CD8-positive, alpha-beta memory T cell (primary cell): ENCODE measurements around the gene FKBP4. TPM values are rescaled to one million over a fixed set of nuclear protein-coding genes. Genes with fewer than 3 reads are reported as not detected.
A peak's percentile ranks its signal among the peaks of the same experiment; 100 is the strongest.

ENCODE experiments used
- CTCF ChIA-PET: fragments of 350-600 bp; sonication (Branson Sonifier 250); formaldehyde crosslinking; loops from one replicate; lab custom pipeline; 2021; ENCODE audit warnings: antibody characterized with exemption; lab: Charles Lee
- POLR2A ChIA-PET: fragments of 350-600 bp; sonication (Branson Sonifier 250); formaldehyde crosslinking; loops from one replicate; lab custom pipeline; 2021; ENCODE audit warnings: antibody characterized with exemption; lab: Charles Lee
- DNase-seq, 5 donors: peaks; one replicate each; pipeline versions ENCODE4 v3.0.0 to v3.0.0-alpha.2; 2020 to 2022; ENCODE audit warnings: mixed read lengths in 1 of 5
- H3K27ac ChIP-seq: one replicate; pipeline ENCODE4 v1.7.0; 2013; ENCODE audit warnings: low read depth, mild to moderate bottlenecking, low read length, moderate library complexity
- H3K27me3 ChIP-seq: 2 replicates; pipeline ENCODE4 v1.7.0; 2013; ENCODE audit warnings: low read length, mild to moderate bottlenecking; ENCODE audit not compliant: insufficient read depth, poor library complexity, severe bottlenecking
- H3K36me3 ChIP-seq: 2 replicates; pipeline ENCODE4 v1.7.0; 2013; ENCODE audit warnings: mild to moderate bottlenecking, low read length, moderate library complexity; ENCODE audit not compliant: insufficient read depth
- H3K4me1 ChIP-seq: 2 replicates; pipeline ENCODE4 v1.7.0; 2013; ENCODE audit warnings: mild to moderate bottlenecking, low read length, moderate library complexity; ENCODE audit not compliant: insufficient read depth
- H3K4me3 ChIP-seq: 2 replicates; pipeline ENCODE4 v1.7.0; 2013; ENCODE audit warnings: mild to moderate bottlenecking, low read length
- H3K9me3 ChIP-seq: 2 replicates; pipeline ENCODE4 v1.7.0; 2013; ENCODE audit warnings: mild to moderate bottlenecking, low read length
- H3K27ac Mint-ChIP-seq, 8 donors: one replicate each; pipeline ENCODE4 v1.8.0; 2020 to 2021; ENCODE audit warnings: mixed read lengths in 8 of 8, mild to moderate bottlenecking in 6 of 8, inconsistent platforms in 3 of 8, moderate library complexity in 3 of 8
- H3K27me3 Mint-ChIP-seq, 2 donors: one replicate each; pipeline ENCODE4 v1.8.0; 2020 to 2021; ENCODE audit warnings: mixed read lengths in 2 of 2, mild to moderate bottlenecking in 1 of 2, moderate library complexity in 1 of 2
- H3K36me3 Mint-ChIP-seq, 3 donors: one replicate each; pipeline ENCODE4 v1.8.0; 2020 to 2021; ENCODE audit warnings: mixed read lengths in 3 of 3, inconsistent platforms in 1 of 3, mild to moderate bottlenecking in 1 of 3
- H3K4me1 Mint-ChIP-seq, 3 donors: one replicate each; pipeline ENCODE4 v1.8.0; 2020 to 2021; ENCODE audit warnings: mixed read lengths in 3 of 3, inconsistent platforms in 1 of 3, mild to moderate bottlenecking in 1 of 3
- H3K4me3 Mint-ChIP-seq, 7 donors: one replicate each; pipeline ENCODE4 v1.8.0; 2020 to 2021; ENCODE audit warnings: mixed read lengths in 7 of 7, mild to moderate bottlenecking in 6 of 7, moderate library complexity in 4 of 7, inconsistent platforms in 2 of 7
- H3K9me3 Mint-ChIP-seq, 5 donors: one replicate each; pipeline ENCODE4 v1.8.0; 2020 to 2022; ENCODE audit warnings: mixed read lengths in 5 of 5, mild to moderate bottlenecking in 3 of 5, moderate library complexity in 2 of 5, inconsistent platforms in 1 of 5
- polyA plus RNA-seq: library from polyadenylated mRNA; unstranded; fragments of 300-500 nt; fragmentation: Illumina TruSeq; gene quantifications from one replicate; pipeline ENCODE4 v1.2.3, GENCODE V29; 2021
- total RNA-seq, 2 experiments: library from RNA; stranded (reverse); gene quantifications; one replicate each; pipeline ENCODE4 v1.2.3, GENCODE V29; 2021

The FKBP4 gene
- total and polyA plus RNA-seq, 3 experiments from 2014 or later: 35.1 to 183 (median 172) TPM

GRCh38 chr12:2783936-2784600 is 10.7 kb upstream of the FKBP4 start:
- H3K4me3 ChIP-seq: peak overlapping the region; percentile 32
- ChIA-PET POLR2A (no interaction called here), CTCF (interaction anchor here (0.7 to 6.2 kb wide), 19 partner anchors 9 to 111 kb away, joined by 3 to 42 read pairs (median 7); partner anchors contain the start of gene FKBP4)
- H3K9me3 Mint-ChIP-seq: no peaks in the 10 kb centered on the region
- H3K9me3 ChIP-seq: no peaks in the 10 kb centered on the region
- H3K4me1 ChIP-seq: peaks cover 6% of the 10 kb centered on the region
- DNase-seq: peak; percentile 27 to 60 (median 30)
- no peak overlapping the region for H3K27ac ChIP-seq
- H3K36me3 Mint-ChIP-seq: no peaks in the 10 kb centered on the region
- peaks cover 9 to 12% (median 11%) of the 10 kb centered on the region in 3 donors for H3K4me1 Mint-ChIP-seq
- peaks cover 16% of the 10 kb centered on the region for H3K27me3 ChIP-seq
- peak overlapping the region in 1 of 8 donors; percentile 77 for H3K27ac Mint-ChIP-seq
- H3K36me3 ChIP-seq: no peaks in the 10 kb centered on the region
- H3K4me3 Mint-ChIP-seq: peak overlapping the region in 6 of 7 donors; percentile 54 to 91 (median 80)
- peaks cover 12 to 21% of the 10 kb centered on the region in 2 donors for H3K27me3 Mint-ChIP-seq

DNA sequence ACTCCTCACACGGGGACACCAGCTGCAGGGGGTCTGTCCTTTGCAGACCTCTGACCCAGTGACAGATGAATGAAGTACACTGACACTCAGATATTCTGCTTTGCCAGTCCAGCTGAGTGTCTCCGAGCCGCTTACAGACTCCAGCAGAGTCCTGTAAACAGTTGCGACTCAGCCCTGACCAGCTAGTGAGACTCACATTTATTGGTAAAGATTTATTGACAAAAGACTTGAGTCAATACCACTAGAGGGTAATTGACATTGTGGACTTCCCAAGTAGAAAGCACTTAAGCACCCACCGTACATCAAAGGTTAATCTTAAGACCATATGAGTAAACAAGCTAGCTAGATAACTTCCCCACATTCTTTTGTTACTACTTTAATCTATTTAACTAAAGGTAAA is 9.8 kb upstream of the FKBP4 start:
- H3K27ac Mint-ChIP-seq: no peak overlapping the region
- H3K27me3 Mint-ChIP-seq: peaks cover 11 to 21% of the 10 kb centered on the region in 2 donors
- CTCF ChIA-PET: interaction anchor here (1.0 to 6.2 kb wide), 13 partner anchors 10 to 104 kb away, joined by 3 to 42 read pairs (median 8); partner anchors contain the start of gene FKBP4
- POLR2A ChIA-PET: no interaction called here
- Histone ChIP-seq H3K27me3 (peaks cover 16% of the 10 kb centered on the region), H3K4me3 (no peak overlapping the region), H3K4me1 (peaks cover 6% of the 10 kb centered on the region), H3K36me3 (no peaks in the 10 kb centered on the region), H3K27ac (no peak overlapping the region), H3K9me3 (no peaks in the 10 kb centered on the region)
- peaks cover 9 to 12% (median 11%) of the 10 kb centered on the region in 3 donors for H3K4me1 Mint-ChIP-seq
- DNase-seq: no peak
- H3K9me3 Mint-ChIP-seq: no peaks in the 10 kb centered on the region
- no peaks in the 10 kb centered on the region for H3K36me3 Mint-ChIP-seq
- H3K4me3 Mint-ChIP-seq: no peak overlapping the region

- ChIA-PET POLR2A (no interaction called here), CTCF (no interaction called here)
- Mint-ChIP-seq H3K4me3 (peak overlapping the region in 1 of 7 donors; percentile 59), H3K4me1 (peaks cover 1 to 5% (median 1%) of the 10 kb centered on the region in 3 donors), H3K27me3 (no peaks in the 10 kb centered on the region), H3K9me3 (no peaks in the 10 kb centered on the region), H3K27ac (no peak overlapping the region), H3K36me3 (peaks cover 0 to 4% (median 0%) of the 10 kb centered on the region in 3 donors)
- Histone ChIP-seq H3K4me1 (peaks cover 2% of the 10 kb centered on the region), H3K36me3 (no peaks in the 10 kb centered on the region), H3K27me3 (no peaks in the 10 kb centered on the region), H3K27ac (no peak overlapping the region), H3K9me3 (no peaks in the 10 kb centered on the region), H3K4me3 (no peak overlapping the region)
- DNase-seq: no peak
Measured at GRCh38 chr12:2791089-2791488, 3.7 kb upstream of the FKBP4 start.

DNA sequence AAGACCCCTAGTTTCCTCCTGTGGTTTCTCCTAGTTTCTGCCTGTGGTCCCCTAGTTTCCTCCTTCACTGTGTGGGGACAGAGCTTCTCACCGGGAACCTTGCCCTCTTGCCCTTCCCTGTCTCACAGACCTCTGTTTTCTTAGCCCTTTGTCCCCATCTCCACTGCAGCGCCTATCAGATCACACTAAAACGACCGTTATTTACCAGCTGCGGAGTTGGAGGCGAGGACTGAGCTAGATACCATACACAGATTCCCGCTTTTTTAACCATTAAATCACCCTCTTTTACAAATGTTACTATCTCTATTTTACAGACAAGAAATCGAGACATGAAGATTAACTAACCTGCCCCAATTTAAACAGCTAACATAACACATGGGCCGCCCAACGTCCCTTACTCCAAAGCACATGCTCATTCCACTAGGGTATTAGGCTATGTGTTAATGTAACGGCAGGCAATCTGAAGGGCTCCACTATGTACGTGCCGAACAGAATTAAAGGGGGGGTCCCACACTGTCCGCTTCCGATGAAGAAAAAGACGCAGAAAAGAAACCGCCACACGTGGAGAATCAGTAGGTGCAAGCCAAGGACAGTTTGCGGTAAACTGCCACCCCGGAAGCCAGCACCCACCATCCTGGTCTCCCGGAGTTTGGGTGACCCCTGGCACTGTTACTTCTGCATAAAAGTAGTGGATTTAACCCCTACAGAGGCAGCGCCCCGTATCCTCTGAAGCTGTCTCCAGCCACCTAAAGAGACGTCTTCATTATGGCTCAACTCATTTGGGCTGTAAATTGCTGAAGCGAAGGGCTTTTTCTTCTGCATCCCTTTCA is 1.9 kb upstream of the FKBP4 start:
- H3K4me3 ChIP-seq: no peak overlapping the region
- CTCF ChIA-PET: interaction anchor here (1.2 to 2.4 kb wide), 2 partner anchors 9 to 13 kb away, joined by 3 to 16 read pairs; no protein-coding TSS in a partner anchor
- POLR2A ChIA-PET: no interaction called here
- H3K4me3 Mint-ChIP-seq: peak overlapping the region; percentile 55 to 89 (median 85)
- H3K9me3 Mint-ChIP-seq: no peaks in the 10 kb centered on the region
- peaks cover 8% of the 10 kb centered on the region for H3K36me3 ChIP-seq
- H3K27me3 ChIP-seq: no peaks in the 10 kb centered on the region
- H3K4me1 Mint-ChIP-seq: peaks cover 14 to 21% (median 17%) of the 10 kb centered on the region in 3 donors
- H3K27ac Mint-ChIP-seq: peak overlapping the region in 3 of 8 donors; percentile 13 to 70 (median 65)
- H3K27me3 Mint-ChIP-seq: no peaks in the 10 kb centered on the region
- H3K4me1 ChIP-seq: peaks cover 19% of the 10 kb centered on the region
- H3K9me3 ChIP-seq: no peaks in the 10 kb centered on the region
- peaks cover 0 to 17% (median 2%) of the 10 kb centered on the region in 3 donors for H3K36me3 Mint-ChIP-seq
- no peak for DNase-seq
- H3K27ac ChIP-seq: no peak overlapping the region

DNA sequence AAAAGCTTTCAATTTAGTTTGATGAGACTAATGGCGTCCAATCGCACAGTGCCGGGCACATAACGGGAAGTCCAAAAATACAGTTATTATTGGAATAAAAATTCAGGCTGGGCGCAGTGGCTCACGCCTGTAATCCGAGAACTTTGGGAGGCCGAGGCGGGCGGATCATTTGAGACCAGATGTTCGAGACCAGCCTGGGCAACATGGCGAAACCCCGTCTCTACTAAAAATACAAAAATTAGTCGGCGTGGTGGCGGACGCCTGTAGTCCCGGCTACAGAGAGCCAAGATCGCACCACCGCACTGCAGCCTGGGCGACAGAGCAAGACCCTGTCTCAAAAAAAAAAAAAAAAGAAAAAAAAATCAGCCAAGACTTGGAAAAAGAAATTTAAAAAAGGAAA is 1.2 kb upstream of the FKBP4 start:
- peak overlapping the region; percentile 75 to 94 (median 89) for H3K4me3 Mint-ChIP-seq
- H3K27ac Mint-ChIP-seq: peak overlapping the region in 4 of 8 donors; percentile 54 to 81 (median 62)
- CTCF ChIA-PET: interaction anchor here (2.4 to 3.2 kb wide), 2 partner anchors 10 to 20 kb away, joined by 15 to 16 read pairs; partner anchors contain the start of gene ITFG2
- peaks cover 14% of the 10 kb centered on the region for H3K36me3 ChIP-seq
- no peak overlapping the region for H3K27ac ChIP-seq
- peaks cover 21% of the 10 kb centered on the region for H3K4me1 ChIP-seq
- H3K27me3 Mint-ChIP-seq: no peaks in the 10 kb centered on the region
- peaks cover 14 to 21% (median 20%) of the 10 kb centered on the region in 3 donors for H3K4me1 Mint-ChIP-seq
- H3K9me3 Mint-ChIP-seq: no peaks in the 10 kb centered on the region
- H3K36me3 Mint-ChIP-seq: peaks cover 0 to 23% (median 3%) of the 10 kb centered on the region in 3 donors
- no peaks in the 10 kb centered on the region for H3K27me3 ChIP-seq
- DNase-seq: no peak
- no peaks in the 10 kb centered on the region for H3K9me3 ChIP-seq
- H3K4me3 ChIP-seq: no peak overlapping the region
- POLR2A ChIA-PET: no interaction called here

GRCh38 chr12:2794191-2794735 is 507 bp upstream of the FKBP4 start:
- H3K27me3 Mint-ChIP-seq: no peaks in the 10 kb centered on the region
- no peaks in the 10 kb centered on the region for H3K9me3 ChIP-seq
- peak overlapping the region; percentile 85 to 99 (median 89) for H3K4me3 Mint-ChIP-seq
- H3K36me3 Mint-ChIP-seq: peaks cover 0 to 30% (median 10%) of the 10 kb centered on the region in 3 donors
- no peaks in the 10 kb centered on the region for H3K9me3 Mint-ChIP-seq
- H3K4me1 Mint-ChIP-seq: peaks cover 14 to 24% (median 21%) of the 10 kb centered on the region in 3 donors
- H3K36me3 ChIP-seq: peaks cover 21% of the 10 kb centered on the region
- ChIA-PET POLR2A (interaction anchor here (3.0 kb wide), 2 partner anchors 18 to 103 kb away, joined by 18 to 22 read pairs; partner anchors contain the start of gene ITFG2), CTCF (interaction anchor here (1.1 to 3.2 kb wide), 4 partner anchors 10 to 103 kb away, joined by 4 to 16 read pairs (median 14); partner anchors contain the start of gene ITFG2)
- peak overlapping the region in 7 of 8 donors; percentile 8 to 91 (median 58) for H3K27ac Mint-ChIP-seq
- no peaks in the 10 kb centered on the region for H3K27me3 ChIP-seq
- H3K4me3 ChIP-seq: peak overlapping the region; percentile 66
- DNase-seq: peak in 2 of 5 donors; percentile 9 to 28
- H3K4me1 ChIP-seq: peaks cover 21% of the 10 kb centered on the region
- no peak overlapping the region for H3K27ac ChIP-seq
